GM12878 (cell line): Measurements from ENCODE around the gene DNAJC3. TPM values are rescaled to one million over a fixed set of nuclear protein-coding genes. Genes with fewer than 3 reads are reported as not detected.
"Not testable (repeated sequence)": the region's sequence is repeated elsewhere in the genome, so short reads cannot be mapped to it uniquely, and the experiment has no call there.

ENCODE experiments used
- ATAC-seq: fragments of 200-7000 bp; cut with Tn5 transposase; 3 replicates; pipeline ENCODE4 v1.9.1; 2020; ENCODE audit warnings: mild to moderate bottlenecking, moderate library complexity
- BruUV-seq: library from RNA; stranded (reverse); fragments of 400-500 nt; replicated peaks from 2 replicates; lab custom pipeline; 2021; lab: Mats Ljungman, UMichigan
- CTCF ChIA-PET: fragments of 300-600 bp; sonication (Branson Sonifier 250); formaldehyde crosslinking; extraction: SDS; loops from one replicate; lab custom pipeline; 2021; ENCODE audit warnings: inconsistent platforms; lab: Yijun Ruan, JAX
- POLR2A ChIA-PET: fragments of 350-600 bp; formaldehyde crosslinking; extraction: SDS; loops from one replicate; lab custom pipeline; 2021; ENCODE audit warnings: inconsistent platforms; lab: Charles Lee
- RAD21 ChIA-PET: fragments of 300-600 bp; sonication (Branson Sonifier 250); formaldehyde crosslinking; loops from one replicate; lab custom pipeline; 2023; ENCODE audit warnings: antibody characterized with exemption; ENCODE audit not compliant: unreplicated experiment; lab: Charles Lee
- SMC1A ChIA-PET: fragments of 300-600 bp; sonication (Branson Sonifier 250); formaldehyde crosslinking; loops from one replicate; lab custom pipeline; 2023; ENCODE audit not compliant: unreplicated experiment, uncharacterized antibody; lab: Charles Lee
- DNase-seq: peaks from one replicate; pipeline ENCODE4 v3.0.0-alpha.2; 2011; ENCODE audit warnings: low read depth, low spot score
- FAIRE-seq: peaks from 3 replicates; lab custom pipeline; 2011; peaks lifted over from hg19 to GRCh38; lab: Jason Lieb, UNC
- H2AFZ ChIP-seq: 2 replicates; pipeline ENCODE4 v1.6.0; 2011; ENCODE audit warnings: low read depth, low read length, control low read depth; ENCODE audit not compliant: control insufficient read depth
- H3K27ac ChIP-seq: 2 replicates; pipeline ENCODE4 v1.5.1; 2011; ENCODE audit warnings: control low read depth; ENCODE audit not compliant: control insufficient read depth, insufficient read depth
- H3K27me3 ChIP-seq, 2 experiments: replicated peaks in 1 of 2; 2 replicates each; pipeline versions ENCODE4 v1.6.0 to v1.6.1; 2011; ENCODE audit warnings: low read length in 1 of 2; ENCODE audit not compliant: control insufficient read depth in 2 of 2, insufficient read depth in 2 of 2
- H3K36me3 ChIP-seq, 2 experiments: 2 replicates each; pipeline ENCODE4 v1.5.1; 2011; ENCODE audit warnings: low read length in 1 of 2; ENCODE audit not compliant: control insufficient read depth in 2 of 2, insufficient read depth in 2 of 2
- H3K4me1 ChIP-seq: 2 replicates; pipeline ENCODE4 v1.6.1; 2011; ENCODE audit warnings: mild to moderate bottlenecking, low read length, moderate library complexity, mixed read lengths; ENCODE audit not compliant: control insufficient read depth, insufficient read depth
- H3K4me2 ChIP-seq: 2 replicates; pipeline ENCODE4 v1.6.0; 2011; ENCODE audit warnings: control low read depth; ENCODE audit not compliant: control insufficient read depth, insufficient read depth
- H3K4me3 ChIP-seq: fragments of 200-600 bp; sonication (generic); 2 replicates; pipeline ENCODE4 v1.5.1; 2016
- H3K79me2 ChIP-seq: 2 replicates; pipeline ENCODE4 v1.6.0; 2011; ENCODE audit warnings: low read length; ENCODE audit not compliant: control insufficient read depth, insufficient read depth
- H3K9ac ChIP-seq: 2 replicates; pipeline ENCODE4 v1.8.0; 2011; ENCODE audit warnings: low read length, control low read depth, mixed read lengths; ENCODE audit not compliant: control insufficient read depth, insufficient read depth
- H3K9me3 ChIP-seq: replicated peaks from 3 replicates; pipeline ENCODE4 v1.5.1; 2011; ENCODE audit warnings: mild to moderate bottlenecking, low read length; ENCODE audit not compliant: control insufficient read depth, insufficient read depth
- H4K20me1 ChIP-seq: 2 replicates; pipeline ENCODE4 v1.6.0; 2011; ENCODE audit not compliant: control insufficient read depth, insufficient read depth
- CBX5 ChIP-seq: sonication (generic); IDR thresholded peaks from 2 replicates; pipeline ENCODE4 v1.6.1; 2016; ENCODE audit warnings: low read depth, moderate library complexity, mild to moderate bottlenecking, inconsistent platforms
- CHD4 ChIP-seq: fragments of 200-600 bp; sonication (generic); IDR thresholded peaks from 2 replicates; pipeline ENCODE4 v1.6.1; 2016; ENCODE audit warnings: mild to moderate bottlenecking
- E4F1 ChIP-seq: fragments of 450-650 bp; IDR thresholded peaks from 2 replicates; pipeline ENCODE4 v1.6.1; 2018; ENCODE audit warnings: borderline replicate concordance, mild to moderate bottlenecking; ENCODE audit not compliant: partially characterized antibody
- NBN ChIP-seq: fragments of 450-650 bp; IDR thresholded peaks from 2 replicates; pipeline ENCODE4 v1.6.1; 2016
- NFYB ChIP-seq: IDR thresholded peaks from 2 replicates; pipeline ENCODE4 v1.6.1; 2011; ENCODE audit warnings: low read depth, mild to moderate bottlenecking, low read length, improper control_type of control experiment, moderate library complexity; ENCODE audit not compliant: insufficient read depth
- NR2F1 ChIP-seq: fragments of 450-650 bp; conservative IDR thresholded peaks from 2 replicates; pipeline ENCODE4 v1.6.1; 2017; ENCODE audit warnings: mild to moderate bottlenecking
- RELB ChIP-seq: fragments of 450-650 bp; IDR thresholded peaks from 2 replicates; pipeline ENCODE4 v1.6.1; 2017; ENCODE audit warnings: low read depth, mild to moderate bottlenecking, moderate library complexity
- YY1 ChIP-seq: IDR thresholded peaks from 2 replicates; pipeline ENCODE4 v1.6.1; 2011; ENCODE audit warnings: low read depth, mild to moderate bottlenecking, low read length
- WGBS: methylation state at CpG from one replicate; pipeline ENCODE4 v1.1.6; 2016; ENCODE audit warnings: low lambda C conversion rate; ENCODE audit not compliant: insufficient replicate concordance, insufficient coverage; ENCODE audit errors: missing lambda C conversion rate; 5-methylcytosine and 5-hydroxymethylcytosine counted together
- in situ Hi-C: fragments of 300-500 bp; cut with MboI; formaldehyde crosslinking; loops from 9 replicates; pipeline ENCODE4 v1.14.3; 2018; ENCODE audit warnings: mixed read lengths
- intact Hi-C: fragments of 100-400 bp; cut with micrococcal nuclease; formaldehyde crosslinking; loops from one replicate; pipeline ENCODE4 v1.14.2; 2022; ENCODE audit not compliant: unreplicated experiment
- polyA plus RNA-seq, 11 experiments: library from polyadenylated mRNA; depleted of rRNA in 4 of 11; unstranded in 6 of 11; stranded (reverse) in 5 of 11; fragments of >200 nt; fragmentation: Nextera tagmentation in 4 of 11; fragmentation: Illumina TruSeq in 1 of 11; extraction: Ambion mirVana in 4 of 11; extraction: Trizol in 1 of 11; gene quantifications; 1 replicate in 1 of 11; 2 replicates in 10 of 11; pipeline versions ENCODE4 v1.2.1 to v1.2.3, GENCODE V29; 2011 to 2016; ENCODE audit warnings: inconsistent platforms in 2 of 11, missing spikeins in 2 of 11, low read depth in 1 of 11
- total RNA-seq, 4 experiments: library from RNA; depleted of rRNA in 3 of 4; stranded (reverse); fragments of >200 nt in 3 of 4; fragmentation: Illumina TruSeq in 1 of 4; extraction: Trizol in 1 of 4; gene quantifications; 2 replicates each; pipeline versions ENCODE4 v1.2.1 to v1.2.3, GENCODE V29; 2013 to 2021
- TF ChIP-seq, protein P1 (sequence below): IDR thresholded peaks from 2 replicates; pipeline ENCODE4 v1.6.1; 2011; ENCODE audit warnings: low read depth, low read length, improper control_type of control experiment, borderline replicate concordance

The DNAJC3 gene
- total and polyA plus RNA-seq, 10 of the 15 experiments (the other 5 are each of a cell fraction or from before 2014, with no cell fraction given) = 9.3 to 37.4 (median 19.0) TPM

- Histone ChIP-seq H3K4me1 (no peaks in the 10 kb centered on the region), H3K4me3 (no peak overlapping the region), H2AFZ (no peak overlapping the region), H3K4me2 (no peak overlapping the region), H3K36me3 (peaks cover 0 to 7% of the 10 kb centered on the region in 2 experiments; a peak in 2 of 4 replicates), H3K9ac (no peak overlapping the region), H4K20me1 (no peaks in the 10 kb centered on the region), H3K27ac (no peak overlapping the region), H3K27me3 (no peaks in the 10 kb centered on the region), H3K79me2 (peaks cover 7% of the 10 kb centered on the region), H3K9me3 (peaks cover 18% of the 10 kb centered on the region)
- FAIRE-seq (no peak), DNase-seq (no peak), ATAC-seq (no peak)
- WGBS = 100% methylated on average over 2 of the region's 2 CpGs
- in situ Hi-C loops = no loop called here
- intact Hi-C loops = no loop called here
- TF ChIP-seq RELB (0 out of 2 replicates have a peak, but pooled peaks have one; percentile 24), YY1 (no peak), NBN (no peak), CBX5 (peak; percentile 94; the same call in 1 of the 2 replicates), CHD4 (no peak), E4F1 (no peak), NFYB (no peak), NR2F1 (no peak)
- TF ChIP-seq, protein P1, sequence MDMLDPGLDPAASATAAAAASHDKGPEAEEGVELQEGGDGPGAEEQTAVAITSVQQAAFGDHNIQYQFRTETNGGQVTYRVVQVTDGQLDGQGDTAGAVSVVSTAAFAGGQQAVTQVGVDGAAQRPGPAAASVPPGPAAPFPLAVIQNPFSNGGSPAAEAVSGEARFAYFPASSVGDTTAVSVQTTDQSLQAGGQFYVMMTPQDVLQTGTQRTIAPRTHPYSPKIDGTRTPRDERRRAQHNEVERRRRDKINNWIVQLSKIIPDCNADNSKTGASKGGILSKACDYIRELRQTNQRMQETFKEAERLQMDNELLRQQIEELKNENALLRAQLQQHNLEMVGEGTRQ = no peak
- ChIA-PET SMC1A (interaction anchor here (0.6 to 0.9 kb wide), 2 partner anchors 29 to 103 kb away, joined by 3 to 4 read pairs; no protein-coding TSS in a partner anchor), RAD21 (no interaction called here), POLR2A (interaction anchor here (0.6 kb wide), 4 partner anchors 13 to 37 kb away, joined by 3 to 5 read pairs (median 4); no protein-coding TSS in a partner anchor), CTCF (interaction anchor here (1.2 kb wide), 1 partner anchor 28 kb away, joined by 3 read pairs; no protein-coding TSS in a partner anchor)
- BruUV-seq = no TSS peak
These were observed 57.2 kb downstream of the DNAJC3 start for GRCh38 chr13:95734124-95734523.

GRCh38 chr13:95740071-95740978, 63.4 kb downstream of the DNAJC3 start:
- H3K4me2 ChIP-seq, H2AFZ ChIP-seq, H3K27ac ChIP-seq, in situ Hi-C loops, intact Hi-C loops, CTCF ChIA-PET, BruUV-seq, SMC1A ChIA-PET, H4K20me1 ChIP-seq, POLR2A ChIA-PET, H3K36me3 ChIP-seq, ATAC-seq, H3K9ac ChIP-seq, FAIRE-seq, H3K4me1 ChIP-seq, H3K4me3 ChIP-seq, H3K9me3 ChIP-seq, DNase-seq, H3K27me3 ChIP-seq: not testable (repeated sequence)
- RAD21 ChIA-PET = interaction anchor here (0.6 kb wide), 1 partner anchor 31 kb away, joined by 3 read pairs; no protein-coding TSS in a partner anchor
- 90% methylated on average over 8 of the region's 37 CpGs for WGBS
- H3K79me2 ChIP-seq = peaks cover 16% of the 10 kb centered on the region
